A673 (cell line): ENCODE measurements around the gene NLGN1. TPM values are rescaled to one million over a fixed set of nuclear protein-coding genes. Genes with fewer than 3 reads are reported as not detected.

Experiments used
- BruUV-seq: library from RNA; stranded (reverse); fragments of 400-500 nt; replicated peaks from 2 replicates; lab custom pipeline; 2021; lab: Mats Ljungman, UMichigan
- CTCF ChIA-PET: fragments of 300-600 bp; sonication (Branson Sonifier 250); formaldehyde crosslinking; loops from one replicate; lab custom pipeline; 2022; ENCODE audit warnings: antibody characterized with exemption; lab: Charles Lee
- POLR2A ChIA-PET: fragments of 300-600 bp; sonication (Branson Sonifier 250); formaldehyde crosslinking; loops from one replicate; lab custom pipeline; 2022; ENCODE audit warnings: antibody characterized with exemption; ENCODE audit not compliant: low non-redundant PET; lab: Charles Lee
- DNase-seq: peaks from one replicate; pipeline ENCODE4 v3.0.0-alpha.2; 2015; ENCODE audit warnings: low spot score
- H3K27ac ChIP-seq: fragments of 200-600 bp; sonication (generic); 2 replicates; pipeline ENCODE4 v1.5.1; 2016; ENCODE audit warnings: mixed run types, low read depth, mild to moderate bottlenecking, mixed read lengths, antibody characterized with exemption, low read length; ENCODE audit not compliant: poor library complexity, severe bottlenecking
- H3K27me3 ChIP-seq: fragments of 200-600 bp; sonication (generic); replicated peaks from 2 replicates; pipeline ENCODE4 v1.6.1; 2017; ENCODE audit warnings: mixed run types, low read depth, mild to moderate bottlenecking, mixed read lengths, antibody characterized with exemption, low read length; ENCODE audit not compliant: insufficient read depth, poor library complexity
- H3K36me3 ChIP-seq: fragments of 200-600 bp; sonication (generic); 2 replicates; pipeline ENCODE4 v1.6.1; 2016; ENCODE audit warnings: mixed run types, mild to moderate bottlenecking, mixed read lengths, antibody characterized with exemption, low read length; ENCODE audit not compliant: insufficient read depth, poor library complexity, severe bottlenecking
- H3K4me1 ChIP-seq: fragments of 200-600 bp; sonication (generic); 2 replicates; pipeline ENCODE4 v1.6.1; 2017; ENCODE audit warnings: mixed run types, mild to moderate bottlenecking, mixed read lengths, antibody characterized with exemption, low read length; ENCODE audit not compliant: insufficient read depth, poor library complexity, severe bottlenecking
- H3K4me3 ChIP-seq: fragments of 200-600 bp; sonication (generic); 2 replicates; pipeline ENCODE4 v1.5.1; 2016; ENCODE audit warnings: low read depth, mixed run types, mild to moderate bottlenecking, mixed read lengths, low read length; ENCODE audit not compliant: poor library complexity, severe bottlenecking
- H3K9me3 ChIP-seq: fragments of 200-600 bp; sonication (generic); 2 replicates; pipeline ENCODE4 v1.6.1; 2016; ENCODE audit warnings: mixed run types, low read depth, mild to moderate bottlenecking, mixed read lengths, antibody characterized with exemption, low read length; ENCODE audit not compliant: poor library complexity, severe bottlenecking
- EZH2 ChIP-seq: fragments of 200-600 bp; sonication (generic); IDR thresholded peaks from 2 replicates; pipeline ENCODE4 v1.6.1; 2017; ENCODE audit warnings: borderline replicate concordance, low read depth, mild to moderate bottlenecking, mixed read lengths, antibody characterized with exemption, low read length; ENCODE audit not compliant: poor library complexity, severe bottlenecking
- intact Hi-C: fragments of 100-400 bp; cut with micrococcal nuclease; formaldehyde crosslinking; loops from one replicate; pipeline ENCODE4 v1.10.0; 2022; ENCODE audit not compliant: unreplicated experiment
- total RNA-seq: library from RNA; stranded (reverse); gene quantifications from 2 replicates; pipeline ENCODE4 v1.2.3, GENCODE V29; 2021
- TF ChIP-seq, protein P1 (sequence below): fragments of 300-800, 200-600 bp; sonication (generic); conservative IDR thresholded peaks from 2 replicates; pipeline ENCODE4 v1.5.1; 2017; ENCODE audit warnings: low read depth, mild to moderate bottlenecking, antibody characterized with exemption, low read length, moderate library complexity, mixed read lengths

Gene NLGN1
- total RNA-seq, 1 experiment from 2014 or later = 0.39 TPM

DNA sequence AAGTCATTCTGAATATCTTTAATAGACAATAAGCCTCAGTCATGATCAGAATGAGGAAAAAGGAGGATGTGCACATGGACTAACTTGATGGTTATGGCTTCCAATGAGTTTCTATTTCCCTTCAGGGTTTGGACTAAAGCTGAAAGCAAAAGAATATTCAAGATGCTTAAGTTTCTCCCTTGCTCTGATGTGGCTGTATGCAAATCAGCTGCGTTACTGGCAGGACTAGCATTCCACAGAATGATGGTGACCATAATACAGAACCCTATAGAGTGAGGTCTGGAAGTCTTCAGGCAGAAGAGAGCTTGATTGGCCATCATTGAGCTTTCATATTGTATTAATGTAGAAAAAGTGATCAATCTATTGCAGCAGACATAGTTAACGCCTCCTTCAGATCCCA lies 466.0 kb downstream of the NLGN1 start:
- Histone ChIP-seq H3K36me3 (no peaks in the 10 kb centered on the region), H3K9me3 (no peaks in the 10 kb centered on the region), H3K4me1 (no peaks in the 10 kb centered on the region), H3K27ac (no peak overlapping the region), H3K4me3 (no peak overlapping the region), H3K27me3 (no peaks in the 10 kb centered on the region)
- ChIA-PET CTCF (interaction anchor here (0.7 kb wide), 1 partner anchor 17 kb away, joined by 4 read pairs; no protein-coding TSS in a partner anchor), POLR2A (no interaction called here)
- no TSS peak for BruUV-seq
- intact Hi-C loops = no loop called here
- DNase-seq = no peak
- TF ChIP-seq EZH2 = no peak
- TF ChIP-seq, protein P1, sequence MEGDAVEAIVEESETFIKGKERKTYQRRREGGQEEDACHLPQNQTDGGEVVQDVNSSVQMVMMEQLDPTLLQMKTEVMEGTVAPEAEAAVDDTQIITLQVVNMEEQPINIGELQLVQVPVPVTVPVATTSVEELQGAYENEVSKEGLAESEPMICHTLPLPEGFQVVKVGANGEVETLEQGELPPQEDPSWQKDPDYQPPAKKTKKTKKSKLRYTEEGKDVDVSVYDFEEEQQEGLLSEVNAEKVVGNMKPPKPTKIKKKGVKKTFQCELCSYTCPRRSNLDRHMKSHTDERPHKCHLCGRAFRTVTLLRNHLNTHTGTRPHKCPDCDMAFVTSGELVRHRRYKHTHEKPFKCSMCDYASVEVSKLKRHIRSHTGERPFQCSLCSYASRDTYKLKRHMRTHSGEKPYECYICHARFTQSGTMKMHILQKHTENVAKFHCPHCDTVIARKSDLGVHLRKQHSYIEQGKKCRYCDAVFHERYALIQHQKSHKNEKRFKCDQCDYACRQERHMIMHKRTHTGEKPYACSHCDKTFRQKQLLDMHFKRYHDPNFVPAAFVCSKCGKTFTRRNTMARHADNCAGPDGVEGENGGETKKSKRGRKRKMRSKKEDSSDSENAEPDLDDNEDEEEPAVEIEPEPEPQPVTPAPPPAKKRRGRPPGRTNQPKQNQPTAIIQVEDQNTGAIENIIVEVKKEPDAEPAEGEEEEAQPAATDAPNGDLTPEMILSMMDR = no peak

DNA sequence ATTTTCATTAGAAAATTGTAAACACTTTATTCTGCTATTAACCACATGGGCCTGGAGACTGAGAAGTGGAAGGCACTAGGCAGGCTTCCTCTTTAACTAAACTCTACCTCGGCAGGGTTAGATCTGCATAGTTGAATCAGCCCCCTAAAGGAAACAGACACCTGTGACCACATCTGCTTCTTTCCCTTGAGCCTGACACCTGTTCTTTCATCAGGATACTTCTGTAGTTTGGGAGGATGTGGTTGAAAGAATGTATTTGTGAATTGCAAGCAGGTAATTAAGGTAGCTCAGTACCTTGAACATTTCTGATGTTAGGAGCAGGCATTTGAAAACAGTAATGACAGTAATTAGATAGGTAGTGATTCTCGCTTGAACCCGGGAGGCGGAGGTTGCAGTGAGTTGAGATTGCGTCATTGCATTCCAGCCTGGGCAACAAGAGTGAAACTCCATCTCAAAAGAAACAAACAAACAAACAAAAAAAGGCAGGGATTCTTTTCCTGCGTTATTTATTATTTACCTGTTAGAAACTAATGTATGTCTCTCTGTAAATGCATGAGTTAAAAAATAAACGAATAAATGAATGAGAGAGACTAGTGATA lies 468.5 kb downstream of the NLGN1 start:
- no peak overlapping the region for H3K4me3 ChIP-seq
- no peaks in the 10 kb centered on the region for H3K36me3 ChIP-seq
- H3K4me1 ChIP-seq = no peaks in the 10 kb centered on the region
- ChIA-PET POLR2A (no interaction called here), CTCF (no interaction called here)
- intact Hi-C loops = no loop called here
- TF ChIP-seq, protein P1 = no peak
- TF ChIP-seq EZH2 = no peak
- H3K9me3 ChIP-seq = no peaks in the 10 kb centered on the region
- no peak for DNase-seq
- no peak overlapping the region for H3K27ac ChIP-seq
- H3K27me3 ChIP-seq = no peaks in the 10 kb centered on the region
- no TSS peak for BruUV-seq

DNA sequence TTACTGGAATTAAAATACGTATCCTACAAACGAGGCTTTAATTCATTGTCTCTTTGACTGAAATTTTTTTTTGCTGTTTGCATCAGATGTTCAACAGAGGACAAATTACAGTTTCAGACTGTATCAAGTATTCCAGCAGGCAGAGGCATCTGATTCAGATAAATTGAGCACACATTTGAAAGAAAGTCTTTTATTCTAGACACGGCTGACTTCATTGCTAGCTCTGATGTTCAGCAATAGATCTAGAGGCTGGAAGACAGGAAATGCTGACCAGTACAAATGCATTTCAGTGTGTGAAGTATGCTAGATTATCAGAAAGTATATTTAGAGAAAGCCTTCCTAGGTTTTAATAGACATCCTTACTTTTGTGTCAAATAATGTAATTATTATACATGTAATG lies 472.2 kb downstream of the NLGN1 start:
- H3K27ac ChIP-seq = no peak overlapping the region
- POLR2A ChIA-PET = no interaction called here
- H3K4me3 ChIP-seq = no peak overlapping the region
- CTCF ChIA-PET = no interaction called here
- no peaks in the 10 kb centered on the region for H3K36me3 ChIP-seq
- intact Hi-C loops = no loop called here
- BruUV-seq = no TSS peak
- no peak for TF ChIP-seq EZH2
- TF ChIP-seq, protein P1 = no peak
- no peaks in the 10 kb centered on the region for H3K4me1 ChIP-seq
- H3K27me3 ChIP-seq = no peaks in the 10 kb centered on the region
- no peaks in the 10 kb centered on the region for H3K9me3 ChIP-seq
- no peak for DNase-seq
